IMR-90 (cell line): ENCODE results near the gene DPP10. TPM values are rescaled to one million over a fixed set of nuclear protein-coding genes. Genes with fewer than 3 reads are reported as not detected.

ENCODE experiments used
- ATAC-seq: fragments of 200-7000 bp; cut with Tn5 transposase; 2 replicates; pipeline ENCODE4 v1.9.1; 2020; ENCODE audit warnings: low read depth, mild to moderate bottlenecking, moderate library complexity
- BruUV-seq: library from RNA; stranded (reverse); fragments of 400-500 nt; replicated peaks from 2 replicates; lab custom pipeline; 2021; lab: Mats Ljungman, UMichigan
- CTCF ChIA-PET: fragments of 300-600 bp; formaldehyde crosslinking; extraction: SDS; loops from one replicate; lab custom pipeline; 2021; ENCODE audit warnings: antibody characterized with exemption; lab: Yijun Ruan, JAX
- POLR2A ChIA-PET: fragments of 300-600 bp; sonication (Branson Sonifier 250); formaldehyde crosslinking; loops from one replicate; lab custom pipeline; 2022; ENCODE audit warnings: antibody characterized with exemption; ENCODE audit not compliant: unreplicated experiment; lab: Charles Lee
- DNase-seq: peaks from one replicate; pipeline ENCODE4 v3.0.0; 2013
- H2AFZ ChIP-seq: replicated peaks from 2 replicates; pipeline ENCODE3; 2013; ENCODE audit warnings: low read length, mild to moderate bottlenecking; ENCODE audit not compliant: poor library complexity
- H2AK5ac ChIP-seq: 2 replicates; pipeline ENCODE4 v1.6.1; 2013; ENCODE audit warnings: low read depth, low read length, inconsistent platforms
- H2AK9ac ChIP-seq: replicated peaks from 2 replicates; pipeline ENCODE3; 2013; ENCODE audit warnings: mild to moderate bottlenecking, low read depth, low read length, moderate library complexity; ENCODE audit not compliant: poor library complexity
- H2BK120ac ChIP-seq: 2 replicates; pipeline ENCODE4 v1.6.1; 2013; ENCODE audit warnings: low read depth, low read length, inconsistent platforms
- H2BK15ac ChIP-seq: 3 replicates; pipeline ENCODE4 v1.6.1; 2013; ENCODE audit warnings: low read depth, low read length, inconsistent platforms
- H2BK20ac ChIP-seq: 2 replicates; pipeline ENCODE4 v1.6.1; 2013; ENCODE audit warnings: low read depth, mild to moderate bottlenecking, inconsistent platforms, low read length, moderate library complexity
- H2BK5ac ChIP-seq: 2 replicates; pipeline ENCODE4 v1.6.1; 2013; ENCODE audit warnings: mild to moderate bottlenecking, low read depth, low read length, inconsistent platforms; ENCODE audit not compliant: poor library complexity, severe bottlenecking
- H3K14ac ChIP-seq: replicated peaks from 2 replicates; pipeline ENCODE4 v1.6.1; 2013; ENCODE audit warnings: low read depth, low read length, inconsistent platforms
- H3K18ac ChIP-seq: 2 replicates; pipeline ENCODE4 v1.6.1; 2013; ENCODE audit warnings: low read depth, low read length, control low read depth
- H3K23ac ChIP-seq: 2 replicates; pipeline ENCODE4 v1.6.1; 2013; ENCODE audit warnings: low read depth, low read length, inconsistent platforms
- H3K27ac ChIP-seq: 2 replicates; pipeline ENCODE4 v1.5.1; 2013; ENCODE audit warnings: mild to moderate bottlenecking, control low read depth, low read length; ENCODE audit not compliant: insufficient read depth
- H3K27me3 ChIP-seq: 2 replicates; pipeline ENCODE4 v1.6.1; 2013; ENCODE audit warnings: low read length; ENCODE audit not compliant: control insufficient read depth, insufficient read depth
- H3K36me3 ChIP-seq: 2 replicates; pipeline ENCODE4 v1.6.1; 2013; ENCODE audit warnings: low read length, mixed read lengths; ENCODE audit not compliant: control insufficient read depth, insufficient read depth
- H3K4ac ChIP-seq: 2 replicates; pipeline ENCODE4 v1.6.1; 2013; ENCODE audit warnings: low read depth, low read length, inconsistent platforms
- H3K4me1 ChIP-seq: 2 replicates; pipeline ENCODE4 v1.6.1; 2013; ENCODE audit warnings: low read length, mixed read lengths; ENCODE audit not compliant: control insufficient read depth, insufficient read depth
- H3K4me2 ChIP-seq: 2 replicates; pipeline ENCODE4 v1.6.1; 2013; ENCODE audit warnings: low read depth, mild to moderate bottlenecking, control low read depth, low read length, moderate library complexity
- H3K4me3 ChIP-seq: 2 replicates; pipeline ENCODE4 v1.5.1; 2013; ENCODE audit warnings: low read depth, mild to moderate bottlenecking, control low read depth, low read length, moderate library complexity; ENCODE audit not compliant: insufficient read depth
- H3K56ac ChIP-seq: 2 replicates; pipeline ENCODE4 v1.6.1; 2013; ENCODE audit warnings: low read length, inconsistent platforms; ENCODE audit not compliant: insufficient read depth; ENCODE audit errors: extremely low read depth
- H3K79me1 ChIP-seq, 2 experiments: 2 replicates each; pipeline ENCODE4 v1.6.1; 2013; ENCODE audit warnings: low read length in 2 of 2, inconsistent platforms in 1 of 2, low read depth in 1 of 2
- H3K9ac ChIP-seq: 2 replicates; pipeline ENCODE4 v1.6.1; 2013; ENCODE audit warnings: low read depth, low read length, control low read depth
- H3K9me1 ChIP-seq: 2 replicates; pipeline ENCODE4 v1.6.1; 2013; ENCODE audit warnings: low read length, inconsistent platforms; ENCODE audit not compliant: insufficient read depth
- H3K9me3 ChIP-seq: 2 replicates; pipeline ENCODE4 v1.6.1; 2013; ENCODE audit warnings: low read length; ENCODE audit not compliant: control insufficient read depth, insufficient read depth
- H4K20me1 ChIP-seq: 2 replicates; pipeline ENCODE4 v1.6.1; 2013; ENCODE audit warnings: low read length, inconsistent platforms; ENCODE audit not compliant: insufficient read depth
- H4K5ac ChIP-seq: 2 replicates; pipeline ENCODE4 v1.6.1; 2013; ENCODE audit warnings: mild to moderate bottlenecking, low read depth, low read length, control low read depth
- H4K8ac ChIP-seq, 2 experiments: 2 replicates each; pipeline ENCODE4 v1.6.1; 2013; ENCODE audit warnings: low read depth in 2 of 2, low read length in 2 of 2, control low read depth in 1 of 2, inconsistent platforms in 1 of 2
- H4K91ac ChIP-seq: 2 replicates; pipeline ENCODE4 v1.6.1; 2013; ENCODE audit warnings: low read depth, low read length, inconsistent platforms; ENCODE audit not compliant: insufficient read depth
- CHD1 ChIP-seq: IDR thresholded peaks from 2 replicates; pipeline ENCODE4 v1.6.1; 2012; ENCODE audit warnings: low read depth, low read length, improper control_type of control experiment
- NFE2L2 ChIP-seq: fragments of 150-350 bp; IDR thresholded peaks from 2 replicates; pipeline ENCODE4 v1.6.1; 2016; ENCODE audit warnings: low read depth, mild to moderate bottlenecking, low read length
- POLR2A ChIP-seq: IDR thresholded peaks from 2 replicates; pipeline ENCODE4 v1.6.1; 2012; ENCODE audit warnings: mild to moderate bottlenecking, low read depth, low read length
- RFX5 ChIP-seq: IDR thresholded peaks from 2 replicates; pipeline ENCODE4 v1.8.0; 2012; ENCODE audit warnings: low read depth, mild to moderate bottlenecking, low read length, moderate library complexity
- WGBS, 2 experiments: methylation state at CpG; one replicate each; pipeline versions ENCODE4 v1.1.5 to v1.1.7; 2013; ENCODE audit warnings: missing lambda C conversion rate in 2 of 2; ENCODE audit not compliant: insufficient read length in 1 of 2; ENCODE audit errors: extremely low coverage in 2 of 2; 5-methylcytosine and 5-hydroxymethylcytosine counted together
- dilution Hi-C: fragments of 300-500 bp; cut with HindIII; formaldehyde crosslinking; loops from one replicate; pipeline ENCODE4 v1.14.3; 2018; ENCODE audit warnings: low sequenced_read_pairs; ENCODE audit not compliant: unreplicated experiment
- in situ Hi-C: fragments of 300-500 bp; cut with MboI; formaldehyde crosslinking; loops from 3 replicates; pipeline ENCODE4 v1.14.3; 2019; ENCODE audit warnings: low sequenced_read_pairs, inconsistent platforms, mixed read lengths
- intact Hi-C: fragments of 100-400 bp; cut with micrococcal nuclease; formaldehyde crosslinking; loops from 2 replicates; pipeline ENCODE4 v1.10.0; 2022
- polyA plus RNA-seq, 3 experiments: library from polyadenylated mRNA; depleted of rRNA; stranded (reverse); fragments of >200 nt; gene quantifications; 2 replicates each; pipeline ENCODE4 v1.2.3, GENCODE V29; 2012; ENCODE audit warnings: low replicate concordance in 1 of 3
- total RNA-seq: library from RNA; depleted of rRNA; stranded (reverse); fragments of >200 nt; gene quantifications from 2 replicates; pipeline ENCODE4 v1.2.3, GENCODE V29; 2012

Gene DPP10
- total and polyA plus RNA-seq, 2 of the 4 experiments (the other 2 are of a cell fraction), result not detected

DNA sequence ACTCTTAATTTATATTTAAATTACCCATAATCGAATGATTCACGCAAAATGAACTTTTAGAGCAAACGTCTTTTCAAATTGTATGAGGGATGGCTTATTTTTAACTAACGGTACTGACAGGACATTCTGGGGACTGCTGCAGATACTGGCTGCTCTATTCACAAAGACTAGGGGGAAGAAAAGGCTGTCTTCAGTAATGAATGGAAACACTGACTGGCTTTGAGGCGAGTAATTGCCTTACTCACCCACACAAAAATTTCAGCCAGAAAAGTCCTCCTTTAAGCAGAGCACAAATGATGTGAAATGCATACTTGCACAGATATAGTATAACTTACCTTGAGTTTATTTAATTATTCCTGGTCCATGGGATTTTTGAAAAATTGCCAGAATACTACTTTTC is 852.6 kb downstream of the DPP10 start:
- H2BK15ac ChIP-seq, result no peak overlapping the region
- no peak overlapping the region for H3K4me2 ChIP-seq
- no peak overlapping the region for H2BK20ac ChIP-seq
- in situ Hi-C loops, result no loop called here
- H3K9me3 ChIP-seq, result peaks cover 5% of the 10 kb centered on the region; the same call in 1 of the 2 replicates
- no TSS peak for BruUV-seq
- ChIA-PET POLR2A (no interaction called here), CTCF (no interaction called here)
- no peaks in the 10 kb centered on the region for H4K20me1 ChIP-seq
- ATAC-seq (no peak), DNase-seq (no peak)
- H3K18ac ChIP-seq, result no peak overlapping the region
- no peaks in the 10 kb centered on the region for H3K27me3 ChIP-seq
- no peak overlapping the region for H2AFZ ChIP-seq
- H3K9me1 ChIP-seq, result no peaks in the 10 kb centered on the region
- no CpG with 5 or more reads among the region's 5 CpGs for WGBS, 2 experiments
- H3K56ac ChIP-seq, result no peak overlapping the region
- no peak overlapping the region for H2AK5ac ChIP-seq
- H4K5ac ChIP-seq, result no peak overlapping the region
- H3K4me1 ChIP-seq, result no peaks in the 10 kb centered on the region
- no peak overlapping the region for H2BK5ac ChIP-seq
- H3K79me1 ChIP-seq, result no peaks in the 10 kb centered on the region
- H3K4me3 ChIP-seq, result no peak overlapping the region
- no peak overlapping the region for H4K8ac ChIP-seq
- intact Hi-C loops, result no loop called here
- dilution Hi-C loops, result no loop called here
- H3K27ac ChIP-seq, result no peak overlapping the region
- no peak overlapping the region for H3K14ac ChIP-seq
- no peak overlapping the region for H2AK9ac ChIP-seq
- no peak overlapping the region for H3K9ac ChIP-seq
- no peak overlapping the region for H2BK120ac ChIP-seq
- TF ChIP-seq CHD1 (no peak), RFX5 (no peak), POLR2A (no peak), NFE2L2 (no peak)
- H3K23ac ChIP-seq, result no peak overlapping the region
- H4K91ac ChIP-seq, result no peak overlapping the region
- no peaks in the 10 kb centered on the region for H3K36me3 ChIP-seq
- H3K4ac ChIP-seq, result no peak overlapping the region
